RWPE2 (cell line): ENCODE measurements around the gene SLC9A9.

Experiments
- ATAC-seq: fragments of 200-7000 bp; cut with Tn5 transposase; 3 replicates; pipeline ENCODE4 v1.9.1; 2021; ENCODE audit warnings: low read depth
- DNase-seq: peaks from one replicate; pipeline ENCODE4 v3.0.0-alpha.2; 2020; ENCODE audit warnings: low spot score
- H3K27ac ChIP-seq: fragments of 450-650 bp; 2 replicates; pipeline ENCODE4 v1.5.1; 2017; ENCODE audit warnings: mild to moderate bottlenecking; ENCODE audit not compliant: poor library complexity, severe bottlenecking
- H3K27me3 ChIP-seq: fragments of 250-450 bp; sonication (Bioruptor Pico); 2 replicates; pipeline ENCODE4 v1.5.1; 2021; ENCODE audit warnings: mild to moderate bottlenecking, moderate library complexity; ENCODE audit not compliant: insufficient read depth, poor library complexity, severe bottlenecking
- H3K36me3 ChIP-seq: fragments of 250-450 bp; sonication (Bioruptor Pico); 2 replicates; pipeline ENCODE4 v1.5.1; 2020; ENCODE audit warnings: low read depth, mild to moderate bottlenecking, moderate library complexity
- H3K4me1 ChIP-seq: fragments of 250-450 bp; sonication (Bioruptor Pico); 2 replicates; pipeline ENCODE4 v1.5.1; 2021; ENCODE audit warnings: mild to moderate bottlenecking, moderate library complexity; ENCODE audit not compliant: insufficient read depth, poor library complexity, severe bottlenecking
- H3K4me3 ChIP-seq: fragments of 250-450 bp; sonication (Bioruptor Pico); 2 replicates; pipeline ENCODE4 v1.5.1; 2021; ENCODE audit warnings: mild to moderate bottlenecking, moderate library complexity; ENCODE audit not compliant: severe bottlenecking
- H3K9me3 ChIP-seq: fragments of 250-450 bp; sonication (Bioruptor Pico); 2 replicates; pipeline ENCODE4 v1.5.1; 2021; ENCODE audit warnings: mild to moderate bottlenecking, moderate library complexity; ENCODE audit not compliant: severe bottlenecking
- CTCF ChIP-seq: fragments of 450-650 bp; IDR thresholded peaks from one replicate; pipeline ENCODE4 v1.5.1; 2017; ENCODE audit warnings: mild to moderate bottlenecking, moderate library complexity; ENCODE audit not compliant: poor library complexity, severe bottlenecking

The SLC9A9 gene

DNA sequence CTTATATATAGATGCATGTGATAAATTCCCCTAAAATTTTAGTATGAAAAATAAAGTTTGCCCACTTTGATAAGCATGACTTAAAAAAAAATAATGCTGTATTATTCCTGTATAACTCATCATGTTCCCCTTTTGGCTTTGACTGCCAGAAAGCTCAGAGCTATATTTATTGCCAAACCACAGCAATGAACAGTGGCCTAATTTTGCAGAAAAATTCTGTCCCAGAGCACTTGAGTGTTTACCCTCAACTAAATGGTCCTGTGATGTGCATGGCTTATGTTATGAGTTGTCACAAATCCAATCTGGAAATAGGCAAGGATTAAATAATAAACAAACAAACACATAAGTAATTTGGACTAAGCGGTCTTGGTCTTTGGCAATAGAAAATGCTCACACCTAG, 276.7 kb downstream of the SLC9A9 start:
- Histone ChIP-seq H3K36me3 (no peaks in the 10 kb centered on the region), H3K27ac (no peak overlapping the region), H3K9me3 (no peaks in the 10 kb centered on the region), H3K4me1 (no peaks in the 10 kb centered on the region), H3K27me3 (no peaks in the 10 kb centered on the region), H3K4me3 (no peak overlapping the region)
- DNase-seq (no peak), ATAC-seq (no peak)
- TF ChIP-seq CTCF = no peak

- ATAC-seq = no peak
- TF ChIP-seq CTCF = no peak
- no peaks in the 10 kb centered on the region for H3K36me3 ChIP-seq
These were observed 280.4 kb downstream of the SLC9A9 start for GRCh38 chr3:143567823-143568222.

DNA sequence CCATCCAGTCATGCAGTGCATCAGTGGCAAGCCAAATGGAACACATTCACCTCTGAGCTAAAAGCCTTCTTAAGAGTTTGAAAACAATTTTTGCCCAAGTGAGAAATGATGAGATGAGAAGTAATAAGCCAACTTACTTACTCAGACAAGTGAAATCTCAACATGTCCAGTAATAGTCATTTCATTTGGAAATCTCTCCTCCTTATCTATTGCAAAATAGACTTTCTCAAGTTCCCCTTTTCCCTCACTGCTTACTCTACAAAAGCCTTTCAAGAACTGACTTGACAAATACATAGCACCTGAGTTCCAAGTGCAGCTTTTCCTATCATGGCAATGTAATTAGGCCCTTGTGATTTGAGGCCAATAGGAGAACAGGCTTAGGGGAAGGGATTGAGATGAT, 282.3 kb downstream of the SLC9A9 start:
- DNase-seq (no peak), ATAC-seq (no peak)
- Histone ChIP-seq H3K27ac (no peak overlapping the region), H3K4me3 (no peak overlapping the region), H3K27me3 (no peaks in the 10 kb centered on the region), H3K36me3 (no peaks in the 10 kb centered on the region), H3K4me1 (no peaks in the 10 kb centered on the region), H3K9me3 (no peaks in the 10 kb centered on the region)
- no peak for TF ChIP-seq CTCF

More at GRCh38 chr3:143567823-143568222, 280.4 kb downstream of the SLC9A9 start:
- Histone ChIP-seq H3K4me1 (no peaks in the 10 kb centered on the region), H3K27me3 (no peaks in the 10 kb centered on the region), H3K9me3 (no peaks in the 10 kb centered on the region), H3K27ac (no peak overlapping the region), H3K4me3 (no peak overlapping the region)
- no peak for DNase-seq

DNA sequence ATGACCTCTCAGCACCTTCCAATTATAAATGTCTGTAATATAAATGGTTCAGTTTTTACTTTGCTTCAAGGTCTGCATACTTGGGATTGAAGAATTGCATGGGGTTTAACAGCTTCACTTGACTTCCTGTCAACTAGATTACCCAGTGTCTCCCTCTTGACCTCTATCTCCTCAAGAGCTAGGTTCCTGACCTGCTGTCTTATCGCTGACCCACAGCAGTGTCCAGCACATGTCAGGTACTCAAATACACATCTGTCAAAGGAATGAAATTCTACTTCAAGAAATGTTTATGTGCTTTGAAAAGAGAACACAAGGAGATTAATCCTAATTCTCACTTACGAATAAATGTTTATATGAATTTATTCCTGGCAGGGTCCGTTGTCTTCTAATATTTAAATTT, 284.5 kb downstream of the SLC9A9 start:
- no peak overlapping the region for H3K4me3 ChIP-seq
- no peaks in the 10 kb centered on the region for H3K27me3 ChIP-seq
- H3K9me3 ChIP-seq = no peaks in the 10 kb centered on the region
- ATAC-seq (no peak), DNase-seq (no peak)
- no peaks in the 10 kb centered on the region for H3K36me3 ChIP-seq
- no peak overlapping the region for H3K27ac ChIP-seq
- TF ChIP-seq CTCF = no peak
- no peaks in the 10 kb centered on the region for H3K4me1 ChIP-seq

DNA sequence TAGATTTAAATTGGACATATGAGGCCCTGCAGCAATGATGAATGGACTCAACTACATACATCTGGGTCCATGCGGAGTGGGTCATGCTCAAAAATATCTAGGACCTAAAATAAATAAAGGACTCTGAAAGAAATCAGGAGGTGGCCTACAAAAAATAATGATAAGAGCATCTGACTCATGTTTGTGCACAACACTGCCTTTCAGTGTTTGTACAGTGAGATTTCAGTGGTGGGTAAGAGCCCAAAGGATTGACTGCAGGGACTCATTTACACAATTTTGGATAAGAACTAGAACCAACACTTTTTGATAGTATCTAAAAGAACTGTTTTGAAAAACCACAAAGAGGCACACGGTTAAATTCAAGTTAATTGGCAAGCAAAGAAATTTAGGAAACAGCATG, 285.5 kb downstream of the SLC9A9 start:
- H3K9me3 ChIP-seq = no peaks in the 10 kb centered on the region
- no peaks in the 10 kb centered on the region for H3K4me1 ChIP-seq
- H3K27me3 ChIP-seq = no peaks in the 10 kb centered on the region
- no peak for TF ChIP-seq CTCF
- no peak overlapping the region for H3K27ac ChIP-seq
- H3K4me3 ChIP-seq = no peak overlapping the region
- ATAC-seq = no peak
- DNase-seq = no peak
- H3K36me3 ChIP-seq = no peaks in the 10 kb centered on the region
